CMK (cell line): ENCODE measurements around the gene MRC2.
"Not testable (repeated sequence)": the region's sequence is repeated elsewhere in the genome, so short reads cannot be mapped to it uniquely, and the experiment has no call there.

Experiments
- DNase-seq: peaks from one replicate; pipeline ENCODE4 v3.0.0-alpha.2; 2010; ENCODE audit warnings: low read depth

Gene MRC2, protein sequence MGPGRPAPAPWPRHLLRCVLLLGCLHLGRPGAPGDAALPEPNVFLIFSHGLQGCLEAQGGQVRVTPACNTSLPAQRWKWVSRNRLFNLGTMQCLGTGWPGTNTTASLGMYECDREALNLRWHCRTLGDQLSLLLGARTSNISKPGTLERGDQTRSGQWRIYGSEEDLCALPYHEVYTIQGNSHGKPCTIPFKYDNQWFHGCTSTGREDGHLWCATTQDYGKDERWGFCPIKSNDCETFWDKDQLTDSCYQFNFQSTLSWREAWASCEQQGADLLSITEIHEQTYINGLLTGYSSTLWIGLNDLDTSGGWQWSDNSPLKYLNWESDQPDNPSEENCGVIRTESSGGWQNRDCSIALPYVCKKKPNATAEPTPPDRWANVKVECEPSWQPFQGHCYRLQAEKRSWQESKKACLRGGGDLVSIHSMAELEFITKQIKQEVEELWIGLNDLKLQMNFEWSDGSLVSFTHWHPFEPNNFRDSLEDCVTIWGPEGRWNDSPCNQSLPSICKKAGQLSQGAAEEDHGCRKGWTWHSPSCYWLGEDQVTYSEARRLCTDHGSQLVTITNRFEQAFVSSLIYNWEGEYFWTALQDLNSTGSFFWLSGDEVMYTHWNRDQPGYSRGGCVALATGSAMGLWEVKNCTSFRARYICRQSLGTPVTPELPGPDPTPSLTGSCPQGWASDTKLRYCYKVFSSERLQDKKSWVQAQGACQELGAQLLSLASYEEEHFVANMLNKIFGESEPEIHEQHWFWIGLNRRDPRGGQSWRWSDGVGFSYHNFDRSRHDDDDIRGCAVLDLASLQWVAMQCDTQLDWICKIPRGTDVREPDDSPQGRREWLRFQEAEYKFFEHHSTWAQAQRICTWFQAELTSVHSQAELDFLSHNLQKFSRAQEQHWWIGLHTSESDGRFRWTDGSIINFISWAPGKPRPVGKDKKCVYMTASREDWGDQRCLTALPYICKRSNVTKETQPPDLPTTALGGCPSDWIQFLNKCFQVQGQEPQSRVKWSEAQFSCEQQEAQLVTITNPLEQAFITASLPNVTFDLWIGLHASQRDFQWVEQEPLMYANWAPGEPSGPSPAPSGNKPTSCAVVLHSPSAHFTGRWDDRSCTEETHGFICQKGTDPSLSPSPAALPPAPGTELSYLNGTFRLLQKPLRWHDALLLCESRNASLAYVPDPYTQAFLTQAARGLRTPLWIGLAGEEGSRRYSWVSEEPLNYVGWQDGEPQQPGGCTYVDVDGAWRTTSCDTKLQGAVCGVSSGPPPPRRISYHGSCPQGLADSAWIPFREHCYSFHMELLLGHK (N-terminal part only)

DNA sequence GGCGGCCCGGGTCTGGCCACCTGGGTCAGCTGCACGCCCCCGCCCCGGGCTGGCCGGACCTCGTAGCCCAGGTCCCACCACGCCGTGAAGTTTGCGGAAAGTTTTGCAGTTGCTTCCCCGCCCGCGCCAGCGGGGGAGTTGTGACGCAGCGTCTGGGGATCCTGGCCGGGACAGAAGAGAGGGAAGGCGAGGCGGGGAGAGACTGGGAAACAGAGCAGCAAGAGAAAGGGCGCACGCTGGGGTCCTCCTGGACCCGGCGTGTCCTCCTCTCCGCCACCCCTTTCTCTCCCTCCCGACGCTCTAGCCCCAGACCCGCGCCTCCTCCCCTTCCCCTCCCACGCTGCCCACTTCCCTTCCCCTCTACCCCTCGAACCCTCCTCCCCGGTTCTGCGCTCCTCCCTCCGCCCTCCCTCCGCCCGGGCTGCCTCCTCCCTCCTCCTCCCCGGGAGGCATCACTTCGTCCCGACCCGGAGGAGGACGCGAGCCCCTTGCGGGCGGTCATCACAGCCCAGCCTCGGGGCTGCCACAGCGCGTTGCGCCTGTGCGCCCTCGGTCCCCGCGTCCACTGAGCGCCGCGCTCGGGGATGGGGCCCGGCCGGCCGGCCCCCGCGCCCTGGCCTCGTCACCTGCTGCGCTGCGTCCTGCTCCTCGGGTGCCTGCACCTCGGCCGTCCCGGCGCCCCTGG is at the start of gene MRC2:
Gene MRC2 (plus strand): TSS at position 452 of the 685 bp plus-strand sequence. CDS start 133 bp downstream, at position 585.
- peak; percentile 64 for DNase-seq

DNA sequence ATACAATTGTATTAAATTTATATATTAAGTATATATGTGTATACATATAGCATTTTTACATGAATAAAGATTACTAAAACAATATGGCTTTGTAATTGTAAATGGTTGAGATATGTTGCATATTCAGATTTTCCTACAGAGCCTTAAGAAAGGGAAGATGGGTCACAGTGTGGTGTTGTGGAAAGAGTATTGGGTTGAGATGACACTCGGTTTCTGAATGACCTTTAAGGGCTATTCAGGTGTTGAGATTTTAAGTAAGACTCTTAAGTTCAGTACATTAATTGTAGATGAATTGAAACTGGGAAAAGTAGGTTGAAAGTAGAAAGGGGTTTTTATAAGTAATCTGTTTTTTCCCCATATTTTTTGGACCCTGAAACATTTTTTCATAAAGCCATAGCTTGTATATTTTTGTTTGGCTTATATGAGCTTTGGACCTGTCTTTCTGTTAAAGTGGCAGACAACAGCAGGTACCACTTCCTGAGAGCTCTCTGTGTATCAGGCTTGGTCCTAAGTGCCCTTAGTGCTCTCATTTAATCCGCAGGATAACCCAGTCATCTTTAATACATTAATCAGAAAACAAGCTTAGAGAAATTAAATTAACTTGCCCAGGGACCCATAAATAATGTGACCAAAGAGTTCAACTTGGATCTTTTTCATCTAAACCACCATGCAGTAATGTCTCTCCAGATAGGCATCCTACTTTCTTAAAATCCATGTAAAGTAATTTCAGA is 48.5 kb upstream of the MRC2 start:
- DNase-seq: no peak

DNA sequence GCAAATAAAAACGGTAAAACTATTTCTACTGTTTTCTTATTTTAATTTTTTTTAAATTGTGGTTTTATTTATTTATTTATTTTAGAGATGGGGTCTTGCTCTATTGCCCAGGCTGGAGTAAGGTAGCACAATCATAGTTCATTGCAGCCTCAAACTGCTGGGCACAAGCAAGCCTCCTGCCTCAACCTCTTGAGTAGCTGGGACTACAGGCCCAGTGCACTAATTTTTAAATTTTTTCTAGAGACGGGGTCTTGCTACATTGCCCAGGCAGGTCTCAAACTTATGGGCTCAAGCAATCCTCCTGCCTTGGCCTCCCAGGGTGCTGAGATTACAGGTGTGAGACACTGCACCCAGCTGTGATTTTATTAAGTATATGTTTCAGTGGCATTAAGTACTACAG is 46.5 kb upstream of the MRC2 start:
- DNase-seq: no peak

DNA sequence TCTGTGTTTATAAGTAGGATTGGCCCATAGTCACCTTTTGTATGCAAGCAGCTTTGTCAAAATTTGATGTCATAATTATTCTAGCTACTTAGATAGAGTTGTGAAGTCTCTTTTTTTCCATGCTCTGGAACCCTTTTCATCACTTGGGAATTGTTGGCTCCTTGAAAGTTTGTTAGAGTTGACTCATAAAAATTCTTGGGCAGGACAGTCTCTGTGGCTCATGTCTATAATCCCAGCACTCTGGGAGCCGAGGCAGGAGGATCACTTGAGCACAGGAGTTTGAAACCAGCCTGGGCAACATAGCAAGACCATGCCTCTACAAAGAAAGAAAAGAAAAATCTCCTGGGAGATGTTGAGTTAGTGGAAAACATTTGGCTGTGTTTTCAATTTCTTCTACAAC is 45.7 kb upstream of the MRC2 start:
- no peak for DNase-seq

DNA sequence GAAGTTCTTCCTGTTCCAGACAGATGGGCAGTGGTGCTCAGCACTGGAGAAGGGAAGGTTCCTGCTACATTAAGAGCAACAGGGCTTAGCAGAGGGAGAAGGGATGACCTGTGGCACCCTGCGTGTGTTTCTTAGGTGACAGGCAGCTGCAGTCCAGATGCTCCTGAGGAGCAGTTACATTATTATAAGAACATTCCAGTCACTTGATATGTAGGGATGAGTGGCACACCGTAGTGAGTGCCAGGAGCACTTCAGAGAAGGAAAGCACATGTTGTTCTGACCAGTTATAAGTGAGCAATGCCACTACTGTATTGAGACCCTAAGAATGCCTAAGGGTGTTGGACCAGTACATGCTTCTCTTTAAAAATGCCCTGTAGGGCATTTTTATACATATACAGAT is 39.9 kb upstream of the MRC2 start:
- DNase-seq: no peak

DNA sequence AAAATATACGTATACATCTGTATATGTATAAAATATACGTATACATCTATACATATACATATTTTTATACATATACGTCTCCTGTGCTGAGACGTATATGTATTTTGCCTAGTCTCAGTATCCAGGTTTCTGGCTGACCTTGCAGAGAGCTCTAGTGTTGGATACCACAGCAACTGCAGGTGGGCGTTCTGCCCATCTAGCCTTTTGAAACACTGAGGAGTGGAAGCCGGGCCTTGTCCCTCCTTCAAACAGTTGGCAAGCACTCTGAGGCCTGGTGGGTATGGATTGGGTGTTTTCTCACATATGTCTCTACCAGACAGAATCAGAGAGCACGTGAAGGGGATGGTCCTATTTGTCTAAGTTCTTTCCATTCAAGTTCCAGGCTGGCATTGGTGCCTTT is 39.4 kb upstream of the MRC2 start:
- DNase-seq: no peak

DNA sequence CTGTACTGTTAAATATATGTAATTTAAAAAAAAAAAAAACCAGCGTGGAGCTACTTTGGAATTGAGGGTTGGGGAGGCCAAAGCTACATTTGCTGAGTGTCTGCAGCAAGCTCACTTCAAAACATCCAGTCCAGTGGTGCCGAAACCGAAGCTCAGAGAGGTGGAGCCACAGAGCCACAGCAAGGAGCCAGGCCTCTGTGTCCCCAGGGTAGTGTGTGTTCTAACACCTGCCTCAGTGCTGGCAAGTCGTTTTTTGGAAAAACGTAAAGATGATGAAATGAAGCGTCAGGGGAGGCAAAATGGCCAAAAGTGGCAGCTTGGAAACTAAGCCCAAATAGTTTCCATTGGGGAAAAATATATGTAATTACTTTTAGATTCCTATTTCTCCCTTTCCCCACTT is 36.1 kb upstream of the MRC2 start:
- no peak for DNase-seq

DNA sequence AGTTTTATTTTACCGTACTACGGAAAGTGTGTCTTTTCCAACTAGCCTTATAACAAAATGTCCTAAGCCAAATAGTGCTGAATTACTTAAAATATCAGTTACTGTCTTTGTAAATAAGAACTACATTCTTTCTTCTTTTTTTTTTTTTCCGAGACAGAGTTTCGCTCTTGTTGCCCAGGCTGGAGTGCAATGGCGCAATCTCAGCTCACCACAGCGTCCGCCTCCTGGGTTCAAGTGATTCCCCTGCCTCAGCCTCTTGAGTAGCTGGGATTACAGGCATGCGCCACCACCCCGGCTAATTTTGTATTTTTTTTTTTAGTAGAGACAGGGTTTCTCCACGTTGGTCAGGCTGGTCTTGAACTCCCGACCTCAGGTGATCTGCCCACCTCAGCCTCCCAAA is 35.6 kb upstream of the MRC2 start:
- not testable (repeated sequence) for DNase-seq

DNA sequence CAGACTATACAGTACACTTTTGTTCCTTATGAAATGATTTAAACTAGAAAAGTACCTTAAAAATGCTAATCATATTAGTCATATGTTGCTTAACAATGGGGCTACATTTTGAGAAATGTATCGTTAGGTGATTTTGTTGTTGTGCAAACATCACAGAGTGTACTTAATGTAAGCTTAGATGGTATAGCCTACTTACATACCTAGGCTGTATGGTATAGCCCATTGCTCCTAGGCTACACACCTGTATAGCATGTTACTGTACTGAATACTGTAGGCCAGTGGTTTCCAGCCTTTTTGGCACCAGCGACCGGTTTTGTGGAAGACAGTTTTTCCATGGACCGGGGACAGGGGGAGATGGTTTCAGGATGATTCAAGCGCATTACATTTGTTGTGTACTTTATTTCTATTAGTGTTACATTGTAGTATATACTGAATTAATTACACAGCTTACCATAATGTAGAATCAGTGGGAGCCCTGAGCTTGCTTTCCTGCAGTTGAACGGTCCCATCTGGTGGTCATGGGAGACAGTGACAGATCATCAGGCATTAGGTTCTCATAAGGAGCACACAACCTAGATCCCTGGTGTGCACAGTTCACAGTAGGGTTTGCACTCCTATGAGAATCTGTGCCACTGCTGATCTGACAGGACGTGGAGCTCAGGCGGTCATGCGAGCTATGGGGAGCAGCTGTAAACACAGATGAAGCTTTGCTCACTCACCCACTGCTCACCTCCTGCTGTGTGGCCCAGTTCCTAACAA is 35.0 kb upstream of the MRC2 start:
- no peak for DNase-seq

DNA sequence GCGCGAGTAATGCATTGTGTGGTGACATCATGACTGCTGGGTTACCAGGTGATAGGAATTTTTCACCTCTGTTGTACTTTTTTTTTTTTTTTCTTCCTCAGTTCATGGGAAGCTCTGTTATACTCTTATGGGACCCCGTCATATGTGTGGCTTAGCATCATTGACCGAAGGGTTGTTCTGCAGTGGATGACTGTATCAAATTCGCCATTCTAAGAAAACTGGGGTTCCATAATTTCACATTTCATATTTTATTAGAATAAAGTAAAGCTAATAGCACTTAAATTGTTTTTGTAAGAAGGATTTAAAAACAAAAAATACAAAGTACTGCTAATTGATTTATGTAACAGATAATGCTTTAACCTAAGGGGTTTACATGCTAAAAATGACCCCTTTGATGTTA is 32.0 kb upstream of the MRC2 start:
- DNase-seq: no peak

DNA sequence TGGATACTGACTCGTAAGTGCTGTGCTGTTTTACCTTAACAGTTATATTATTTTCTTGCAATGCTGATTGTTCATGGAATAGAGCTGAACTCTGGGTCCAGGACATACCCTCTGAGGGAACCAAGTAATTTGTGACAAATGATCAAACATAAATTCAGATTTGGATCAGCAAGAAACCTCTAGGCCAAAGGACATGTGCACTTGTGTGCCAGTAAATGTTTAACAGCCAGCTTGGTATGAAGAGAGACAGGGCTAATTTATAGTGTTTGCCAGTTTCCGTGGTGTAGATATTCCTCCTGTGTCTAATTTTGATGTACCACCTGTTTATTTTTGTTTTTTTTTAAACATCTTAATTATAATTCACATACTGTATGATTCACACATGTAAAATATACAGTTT is 30.8 kb upstream of the MRC2 start:
- DNase-seq: no peak

DNA sequence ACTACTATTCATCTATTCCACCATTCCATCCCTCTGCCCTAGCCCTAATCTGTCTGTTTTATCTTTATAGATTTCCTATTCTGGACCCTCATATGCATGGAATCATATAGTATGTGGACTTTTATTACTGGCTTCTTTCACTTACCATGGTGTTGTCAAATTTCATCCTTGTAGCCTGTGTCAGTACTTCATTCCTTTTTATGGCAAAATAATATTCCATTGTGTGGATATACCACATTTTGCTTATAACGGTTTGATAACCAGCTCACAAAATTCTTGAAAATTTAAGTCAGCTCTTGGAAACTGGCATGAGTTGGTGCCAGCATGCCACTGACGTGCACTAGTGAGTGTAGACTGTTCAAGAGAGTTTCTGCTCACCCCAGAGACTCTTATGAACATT is 30.3 kb upstream of the MRC2 start:
- no peak for DNase-seq

DNA sequence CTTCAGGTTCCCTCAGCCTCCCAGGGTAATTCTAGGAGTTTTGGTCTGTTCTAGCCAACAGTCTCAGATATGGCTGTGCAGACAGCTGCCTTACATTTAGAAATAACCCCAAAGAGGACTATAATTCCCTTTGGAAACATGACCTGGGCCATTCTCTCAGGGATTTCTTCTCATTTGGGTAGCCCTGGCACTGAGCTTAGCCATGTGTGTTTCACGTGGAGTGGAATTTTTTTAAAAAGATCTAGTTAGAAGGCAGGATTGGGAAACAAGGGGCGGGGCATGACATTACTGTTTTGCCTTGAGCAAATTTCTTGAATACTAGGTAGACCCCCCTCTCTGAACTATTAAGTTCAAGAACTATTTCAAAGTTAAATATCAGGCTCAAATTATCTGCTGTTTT is 29.6 kb upstream of the MRC2 start:
- no peak for DNase-seq

DNA sequence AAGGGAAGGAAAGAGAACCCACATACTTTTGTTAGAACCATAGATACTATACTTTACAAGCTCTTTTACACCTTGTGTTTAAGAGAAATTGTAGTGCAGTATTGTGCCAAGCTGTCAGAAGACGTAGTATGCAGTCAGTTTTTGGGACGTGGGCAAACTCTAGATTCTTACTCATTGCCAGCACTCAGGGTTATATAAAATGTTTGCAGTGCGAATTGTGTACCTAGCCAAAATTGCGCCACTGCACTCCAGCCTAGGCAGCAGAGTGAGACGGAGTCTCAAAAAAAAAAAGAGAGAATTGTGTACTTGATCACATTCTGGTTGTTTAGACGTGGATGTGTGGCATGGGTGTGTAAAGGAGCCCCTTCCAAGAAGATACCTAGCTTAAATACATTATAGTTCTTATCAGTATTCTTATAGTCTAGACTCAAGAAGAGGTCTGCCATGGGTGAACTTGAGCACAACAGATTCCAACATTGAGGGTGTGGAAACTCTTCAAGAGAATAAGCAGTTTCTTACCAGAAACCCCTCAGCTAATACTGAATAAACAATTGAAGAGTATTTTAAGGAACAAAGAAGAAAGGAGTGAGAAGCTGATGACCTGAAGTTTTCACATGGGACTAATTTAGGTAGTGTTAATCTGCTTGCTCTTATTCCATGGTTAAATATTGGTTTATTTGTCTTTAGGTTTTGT is 27.4 kb upstream of the MRC2 start:
- no peak for DNase-seq

DNA sequence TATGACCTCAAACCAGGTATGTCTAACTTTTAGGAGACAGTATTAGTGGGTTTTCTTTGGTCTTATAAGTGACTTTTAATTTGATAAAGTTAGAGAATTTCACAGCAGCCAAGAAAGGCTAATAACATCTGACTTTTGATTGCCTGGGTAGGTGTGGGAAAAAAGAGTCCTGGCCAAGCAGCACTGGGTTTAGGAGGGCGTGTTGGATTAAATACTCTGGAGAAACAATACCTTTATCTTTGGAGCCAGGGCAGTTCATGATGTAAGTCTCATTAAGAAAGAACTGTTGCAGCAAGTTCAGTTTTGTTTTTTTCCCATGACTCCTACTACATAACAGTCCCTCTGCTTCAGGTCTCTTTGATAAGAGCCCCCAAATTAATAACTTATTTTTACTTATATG is 26.7 kb upstream of the MRC2 start:
- no peak for DNase-seq

DNA sequence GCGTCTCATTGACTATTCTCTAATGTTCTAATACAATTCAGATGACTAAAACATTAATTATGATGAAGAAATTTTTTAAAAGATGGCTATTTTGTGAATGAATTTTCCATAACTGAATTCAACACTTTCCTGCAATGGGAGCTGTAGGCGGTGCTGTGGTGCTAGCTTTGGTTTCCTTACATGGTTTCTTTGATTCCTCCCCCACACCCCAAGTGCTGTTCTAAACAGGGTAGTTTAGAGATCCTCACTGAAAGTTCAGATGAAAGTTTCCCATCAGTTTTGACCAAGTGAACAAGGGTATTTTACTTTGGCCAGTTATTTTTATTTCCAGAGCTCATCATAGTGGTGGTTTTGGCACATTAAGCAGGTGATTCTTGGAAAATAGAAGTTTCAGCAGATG is 26.0 kb upstream of the MRC2 start:
- DNase-seq: no peak

DNA sequence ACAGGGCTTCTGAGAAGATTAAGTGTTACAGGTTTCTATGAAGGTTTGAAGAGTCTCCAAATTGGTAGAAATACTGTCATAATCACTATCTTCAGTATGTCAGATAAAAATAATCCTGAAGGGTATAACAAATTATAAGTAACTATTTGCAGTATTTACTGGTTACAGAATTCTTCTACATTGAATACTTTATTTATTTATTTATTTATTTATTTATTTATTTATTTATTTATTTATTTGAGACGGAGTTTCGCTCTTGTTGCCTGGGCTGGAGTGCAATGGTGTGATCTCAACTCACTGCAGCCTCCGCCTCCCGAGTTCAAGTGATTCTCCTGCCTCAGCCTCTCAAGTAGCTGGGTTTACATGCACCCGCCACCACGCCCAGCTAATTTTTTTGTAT is 23.7 kb upstream of the MRC2 start:
- DNase-seq: not testable (repeated sequence)

DNA sequence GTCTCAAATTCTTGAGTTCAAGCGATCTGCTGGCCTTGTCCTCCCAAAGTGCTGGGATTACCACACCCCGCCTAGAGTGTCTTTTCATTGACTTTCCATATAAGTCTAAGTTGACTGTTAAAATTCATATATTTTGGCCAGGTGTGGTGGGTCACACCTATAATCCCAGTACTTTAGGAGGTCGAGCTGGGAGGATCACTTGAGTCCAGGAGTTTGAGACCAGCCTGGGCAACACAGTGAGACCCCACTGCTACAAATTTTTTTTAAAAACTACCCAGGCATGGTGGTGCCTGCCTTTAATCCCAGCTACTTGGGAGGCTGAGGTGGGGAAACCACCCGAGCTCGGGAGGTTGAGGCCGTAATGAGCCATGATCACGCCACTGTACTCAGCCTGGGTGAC is 21.9 kb upstream of the MRC2 start:
- DNase-seq: no peak

DNA sequence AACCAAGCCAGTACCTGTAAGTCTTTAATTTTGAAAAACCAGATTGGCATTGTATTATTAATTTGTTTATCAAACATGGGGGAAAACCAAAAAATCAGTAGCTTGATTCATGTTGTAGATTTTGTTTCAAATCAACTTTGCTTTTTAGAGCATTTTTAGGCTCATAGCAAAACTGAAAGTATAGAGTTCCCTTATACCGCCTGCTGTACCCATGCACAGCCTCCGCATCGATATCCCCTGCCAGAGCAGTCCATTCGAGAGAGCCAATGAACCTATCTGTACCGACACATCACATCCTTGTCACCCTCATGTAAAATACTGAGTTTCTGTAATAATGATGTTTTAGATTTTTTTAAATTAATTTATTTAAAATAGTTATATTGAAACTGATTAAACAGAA is 16.2 kb upstream of the MRC2 start:
- no peak for DNase-seq

DNA sequence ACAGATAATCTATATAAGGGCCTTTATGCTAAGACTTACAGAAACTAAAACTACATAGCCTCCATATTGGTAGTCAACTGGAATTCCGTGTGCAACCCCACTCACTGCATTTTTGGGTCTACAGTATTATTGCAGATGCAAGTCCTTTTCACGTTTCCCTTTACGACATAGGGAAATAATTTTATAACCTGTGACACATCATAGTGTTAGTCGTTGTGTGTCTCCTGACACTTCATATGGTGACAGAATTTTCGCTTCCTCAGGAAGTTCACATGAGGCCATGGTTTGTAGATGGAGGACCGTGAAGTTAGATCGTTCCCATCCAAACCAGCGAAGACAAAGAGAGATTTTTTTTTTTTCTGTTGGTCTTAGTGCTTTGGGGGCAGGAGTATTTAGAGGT is 15.7 kb upstream of the MRC2 start:
- DNase-seq: no peak
